ENCODE results near the gene PALS2.
A peak's percentile ranks its signal among the peaks of the same experiment; 100 is the strongest.

PALS2 gene

GRCh38 chr7:24587853-24588252, 14.6 kb downstream of the PALS2 start:
- peak in 3 of 5 experiments; percentile 34 to 48 (median 37) for DNase-seq

- DNase-seq = no peak
Observed at GRCh38 chr7:24591152-24591551, 17.9 kb downstream of the PALS2 start.

- DNase-seq = peak in 1 of 5 experiments; percentile 52
Observed at GRCh38 chr7:24595671-24596418, 22.6 kb downstream of the PALS2 start.

- DNase-seq = peak in 1 of 5 experiments; percentile 38
Observed at GRCh38 chr7:24597014-24597413, 23.8 kb downstream of the PALS2 start.

GRCh38 chr7:24601600-24601999, 28.3 kb downstream of the PALS2 start:
- DNase-seq = no peak

GRCh38 chr7:24602860-24603456, 29.7 kb downstream of the PALS2 start:
- DNase-seq = no peak

- no peak for DNase-seq
Observed at GRCh38 chr7:24604630-24605029, 31.4 kb downstream of the PALS2 start.

GRCh38 chr7:24608504-24608903, 35.3 kb downstream of the PALS2 start:
- no peak for DNase-seq

GRCh38 chr7:24609059-24609458, 35.8 kb downstream of the PALS2 start:
- no peak for DNase-seq

- DNase-seq = no peak
Observed at GRCh38 chr7:24609570-24609969, 36.3 kb downstream of the PALS2 start.

GRCh38 chr7:24611130-24611529, 37.9 kb downstream of the PALS2 start:
- no peak for DNase-seq

- DNase-seq = no peak
Observed at GRCh38 chr7:24617957-24618616, 44.8 kb downstream of the PALS2 start.

- DNase-seq = no peak
Observed at GRCh38 chr7:24619978-24620377, 46.7 kb downstream of the PALS2 start.

GRCh38 chr7:24622646-24623182, 49.5 kb downstream of the PALS2 start:
- DNase-seq = no peak

Measured in T-helper 2 cell (primary cell).